ENCODE measurements around the gene TMX1.

Gene TMX1

DNA sequence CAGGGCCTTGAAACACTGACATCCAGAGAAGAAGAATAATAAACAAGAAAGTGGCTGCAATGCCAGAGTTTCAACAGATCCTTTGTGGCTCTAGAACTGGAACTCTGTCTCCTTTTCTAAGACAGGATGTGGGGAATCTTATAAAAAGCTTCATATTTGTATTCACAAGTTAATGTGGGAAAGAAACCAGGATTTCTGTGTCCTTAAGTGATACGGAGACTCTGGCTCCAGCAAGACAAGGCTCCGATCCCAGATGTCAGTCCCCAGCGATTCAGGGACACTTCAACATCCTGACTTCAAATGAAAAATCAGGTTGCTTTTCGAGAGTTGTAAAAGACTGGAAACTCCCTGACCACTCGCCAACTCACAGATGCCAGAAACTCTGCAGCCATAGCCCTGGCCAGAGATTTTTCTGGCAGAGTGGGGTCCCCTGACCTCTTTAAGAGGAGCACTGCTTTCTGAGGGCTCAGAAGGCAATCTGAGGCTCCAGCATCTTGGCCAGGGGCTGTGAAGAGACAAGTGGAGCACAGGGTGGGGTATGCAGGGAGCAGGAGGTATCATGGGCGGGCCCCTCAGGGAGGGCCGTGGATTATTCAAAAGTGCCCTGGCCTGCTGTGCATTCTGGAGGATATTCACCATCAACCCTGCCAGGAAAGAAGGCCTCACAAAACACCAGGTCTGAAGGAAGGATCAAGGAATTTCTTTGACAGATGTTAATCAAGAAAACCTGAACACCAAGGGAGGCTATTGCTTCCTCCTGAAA, 53.3 kb downstream of the TMX1 start:
- H3K27me3 ChIP-seq (ENCODE audit: control insufficient read depth, low read length) = no peaks in the 10 kb centered on the region
- H3K9me2 ChIP-seq (replicated peaks; ENCODE audit: control insufficient read depth, low read length) = no peaks in the 10 kb centered on the region
- no peaks in the 10 kb centered on the region for H4K20me1 ChIP-seq (ENCODE audit: control insufficient read depth, insufficient read depth, low read depth, low read length)
- H3K36me3 ChIP-seq (ENCODE audit: control insufficient read depth, low read length) = no peaks in the 10 kb centered on the region
- no peak for TF ChIP-seq EZH2phosphoT487 (IDR thresholded peaks at IDR 0.05; ENCODE audit: borderline replicate concordance, low read length)
- TF ChIP-seq, protein P1, sequence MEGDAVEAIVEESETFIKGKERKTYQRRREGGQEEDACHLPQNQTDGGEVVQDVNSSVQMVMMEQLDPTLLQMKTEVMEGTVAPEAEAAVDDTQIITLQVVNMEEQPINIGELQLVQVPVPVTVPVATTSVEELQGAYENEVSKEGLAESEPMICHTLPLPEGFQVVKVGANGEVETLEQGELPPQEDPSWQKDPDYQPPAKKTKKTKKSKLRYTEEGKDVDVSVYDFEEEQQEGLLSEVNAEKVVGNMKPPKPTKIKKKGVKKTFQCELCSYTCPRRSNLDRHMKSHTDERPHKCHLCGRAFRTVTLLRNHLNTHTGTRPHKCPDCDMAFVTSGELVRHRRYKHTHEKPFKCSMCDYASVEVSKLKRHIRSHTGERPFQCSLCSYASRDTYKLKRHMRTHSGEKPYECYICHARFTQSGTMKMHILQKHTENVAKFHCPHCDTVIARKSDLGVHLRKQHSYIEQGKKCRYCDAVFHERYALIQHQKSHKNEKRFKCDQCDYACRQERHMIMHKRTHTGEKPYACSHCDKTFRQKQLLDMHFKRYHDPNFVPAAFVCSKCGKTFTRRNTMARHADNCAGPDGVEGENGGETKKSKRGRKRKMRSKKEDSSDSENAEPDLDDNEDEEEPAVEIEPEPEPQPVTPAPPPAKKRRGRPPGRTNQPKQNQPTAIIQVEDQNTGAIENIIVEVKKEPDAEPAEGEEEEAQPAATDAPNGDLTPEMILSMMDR (IDR thresholded peaks at IDR 0.05; ENCODE audit: low read depth, low read length, poor library complexity, severe bottlenecking) = no peak
- no peaks in the 10 kb centered on the region for H3K4me1 ChIP-seq (ENCODE audit: control insufficient read depth, low read length)
- no peaks in the 10 kb centered on the region for H3K79me2 ChIP-seq (ENCODE audit: control insufficient read depth, low read length)
- H3K27ac ChIP-seq (ENCODE audit: low read depth, low read length) = no peak overlapping the region
- no peaks in the 10 kb centered on the region for H3K9me3 ChIP-seq (ENCODE audit: control insufficient read depth, insufficient read depth, low read length)
- H3K4me2 ChIP-seq (ENCODE audit: low read length) = no peak overlapping the region
- H3F3A ChIP-seq (ENCODE audit: control insufficient read depth, insufficient read depth) = no peaks in the 10 kb centered on the region
- no peak overlapping the region for H3K4me3 ChIP-seq (ENCODE audit: low read length)

DNA sequence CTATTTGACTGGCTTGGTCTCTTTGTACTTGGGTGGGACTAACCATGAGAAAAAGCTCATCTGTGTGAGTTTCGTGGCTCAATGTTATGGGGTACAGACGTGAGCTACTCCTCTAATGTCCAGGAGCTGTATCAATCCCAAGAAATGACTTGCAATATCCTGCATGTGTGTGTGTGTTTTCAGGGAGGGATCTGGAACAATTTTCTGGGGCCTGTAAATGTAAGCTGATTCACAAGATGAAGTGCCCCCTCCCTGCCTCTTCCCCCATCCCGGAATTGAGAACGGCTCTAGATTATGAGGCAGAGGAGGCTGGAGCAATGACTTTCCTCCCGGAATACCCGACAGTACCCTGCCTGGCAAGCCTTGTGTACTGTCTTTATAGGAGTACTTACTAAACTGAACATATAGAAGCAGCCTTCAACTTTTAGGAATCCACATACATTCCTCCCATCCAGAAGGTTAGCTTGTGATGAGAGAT, 53.9 kb downstream of the TMX1 start:
- H3K9me2 ChIP-seq (replicated peaks; ENCODE audit: control insufficient read depth, low read length) = no peaks in the 10 kb centered on the region
- no peaks in the 10 kb centered on the region for H3K79me2 ChIP-seq (ENCODE audit: control insufficient read depth, low read length)
- no peak overlapping the region for H3K27ac ChIP-seq (ENCODE audit: low read depth, low read length)
- no peak overlapping the region for H3K4me3 ChIP-seq (ENCODE audit: low read length)
- no peaks in the 10 kb centered on the region for H3K36me3 ChIP-seq (ENCODE audit: control insufficient read depth, low read length)
- no peaks in the 10 kb centered on the region for H3K27me3 ChIP-seq (ENCODE audit: control insufficient read depth, low read length)
- no peak overlapping the region for H3K4me2 ChIP-seq (ENCODE audit: low read length)
- no peaks in the 10 kb centered on the region for H3K4me1 ChIP-seq (ENCODE audit: control insufficient read depth, low read length)
- no peaks in the 10 kb centered on the region for H3F3A ChIP-seq (ENCODE audit: control insufficient read depth, insufficient read depth)
- H3K9me3 ChIP-seq (ENCODE audit: control insufficient read depth, insufficient read depth, low read length) = no peaks in the 10 kb centered on the region
- TF ChIP-seq, protein P1 (IDR thresholded peaks at IDR 0.05; ENCODE audit: low read depth, low read length, poor library complexity, severe bottlenecking) = no peak
- TF ChIP-seq EZH2phosphoT487 (IDR thresholded peaks at IDR 0.05; ENCODE audit: borderline replicate concordance, low read length) = no peak
- no peaks in the 10 kb centered on the region for H4K20me1 ChIP-seq (ENCODE audit: control insufficient read depth, insufficient read depth, low read depth, low read length)

DNA sequence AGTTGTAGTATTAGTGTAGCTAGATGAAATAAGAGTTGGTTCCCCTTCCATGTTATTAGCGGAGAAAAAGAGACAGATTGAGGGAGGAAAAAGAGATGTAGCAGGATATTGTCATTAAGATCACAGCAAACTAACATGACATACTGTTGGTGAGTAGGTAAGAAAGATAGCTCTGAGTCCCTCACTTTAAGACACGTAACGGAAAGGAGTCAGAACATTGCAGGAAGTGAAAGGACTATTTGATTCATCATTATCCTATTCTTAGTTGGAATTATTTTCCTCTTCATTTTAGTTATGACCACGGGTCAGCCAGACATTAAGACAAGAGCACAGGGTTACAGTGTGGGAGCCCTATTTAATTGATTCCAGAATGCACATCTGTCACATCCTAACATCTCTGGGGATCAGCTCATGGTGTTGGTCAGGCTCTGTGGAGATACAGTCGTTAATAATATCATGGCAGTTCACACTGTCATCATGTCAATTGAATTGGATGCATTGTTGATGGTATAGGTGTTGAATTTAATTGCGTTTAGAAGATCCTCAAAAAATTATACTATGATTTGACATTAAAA, 55.0 kb downstream of the TMX1 start:
- Histone ChIP-seq H3K79me2 (ENCODE audit: control insufficient read depth, low read length) (no peaks in the 10 kb centered on the region), H3K27me3 (ENCODE audit: control insufficient read depth, low read length) (no peaks in the 10 kb centered on the region), H3K36me3 (ENCODE audit: control insufficient read depth, low read length) (no peaks in the 10 kb centered on the region), H3K9me3 (ENCODE audit: control insufficient read depth, insufficient read depth, low read length) (no peaks in the 10 kb centered on the region), H4K20me1 (ENCODE audit: control insufficient read depth, insufficient read depth, low read depth, low read length) (no peaks in the 10 kb centered on the region), H3K27ac (ENCODE audit: low read depth, low read length) (no peak overlapping the region), H3K9me2 (replicated peaks; ENCODE audit: control insufficient read depth, low read length) (no peaks in the 10 kb centered on the region), H3K4me3 (ENCODE audit: low read length) (no peak overlapping the region), H3K4me2 (ENCODE audit: low read length) (no peak overlapping the region), H3F3A (ENCODE audit: control insufficient read depth, insufficient read depth) (no peaks in the 10 kb centered on the region), H3K4me1 (ENCODE audit: control insufficient read depth, low read length) (no peaks in the 10 kb centered on the region)
- TF ChIP-seq, protein P1 (IDR thresholded peaks at IDR 0.05; ENCODE audit: low read depth, low read length, poor library complexity, severe bottlenecking) = no peak
- TF ChIP-seq EZH2phosphoT487 (IDR thresholded peaks at IDR 0.05; ENCODE audit: borderline replicate concordance, low read length) = no peak

All from DOHH2 (cell line).